Stimulated activated CD4-positive, alpha-beta T cell treated with anti-CD3 and anti-CD28 coated beads, Interleukin-4, amount 100 ng/mL, for 48 hours (primary cell): ENCODE results near the gene TMEM214.

Experiments
- DNase-seq, 2 donors: peaks; one replicate each; pipeline ENCODE4 v3.0.0-alpha.2; 2020; ENCODE audit warnings: low read depth in 2 of 2

TMEM214 gene, protein sequence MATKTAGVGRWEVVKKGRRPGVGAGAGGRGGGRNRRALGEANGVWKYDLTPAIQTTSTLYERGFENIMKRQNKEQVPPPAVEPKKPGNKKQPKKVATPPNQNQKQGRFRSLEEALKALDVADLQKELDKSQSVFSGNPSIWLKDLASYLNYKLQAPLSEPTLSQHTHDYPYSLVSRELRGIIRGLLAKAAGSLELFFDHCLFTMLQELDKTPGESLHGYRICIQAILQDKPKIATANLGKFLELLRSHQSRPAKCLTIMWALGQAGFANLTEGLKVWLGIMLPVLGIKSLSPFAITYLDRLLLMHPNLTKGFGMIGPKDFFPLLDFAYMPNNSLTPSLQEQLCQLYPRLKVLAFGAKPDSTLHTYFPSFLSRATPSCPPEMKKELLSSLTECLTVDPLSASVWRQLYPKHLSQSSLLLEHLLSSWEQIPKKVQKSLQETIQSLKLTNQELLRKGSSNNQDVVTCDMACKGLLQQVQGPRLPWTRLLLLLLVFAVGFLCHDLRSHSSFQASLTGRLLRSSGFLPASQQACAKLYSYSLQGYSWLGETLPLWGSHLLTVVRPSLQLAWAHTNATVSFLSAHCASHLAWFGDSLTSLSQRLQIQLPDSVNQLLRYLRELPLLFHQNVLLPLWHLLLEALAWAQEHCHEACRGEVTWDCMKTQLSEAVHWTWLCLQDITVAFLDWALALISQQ

GRCh38 chr2:27032495-27033252, at the start of gene TMEM214:
Gene TMEM214, plus strand, starts transcription at chr2:27032965. Its CDS starts 51 bp downstream, at chr2:27033016.
- DNase-seq, result peak; percentile 72 to 82

GRCh38 chr2:26983746-26984145, 49.0 kb upstream of the TMEM214 start:
- DNase-seq, result no peak

DNA sequence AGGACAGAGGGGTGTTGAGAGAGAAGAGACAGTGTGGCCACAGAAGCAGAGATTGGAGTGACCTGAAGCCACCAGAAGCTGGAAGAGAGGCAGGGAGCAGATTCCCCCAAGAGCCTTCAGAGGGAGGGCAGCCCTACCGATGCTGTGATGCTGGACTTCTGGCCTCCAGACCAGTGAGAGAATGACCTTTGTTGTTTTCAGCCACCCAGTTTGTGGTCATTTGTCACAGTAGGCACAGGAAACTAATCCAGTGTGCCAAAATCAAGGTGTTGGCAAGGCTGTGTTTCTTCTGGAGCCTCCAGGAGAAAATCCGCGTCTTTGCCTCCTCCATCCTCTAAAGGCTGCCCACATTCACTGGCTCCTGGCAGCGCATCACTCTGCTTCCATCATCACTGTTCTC, 47.0 kb upstream of the TMEM214 start:
- DNase-seq, result no peak

GRCh38 chr2:26986576-26986975, 46.2 kb upstream of the TMEM214 start:
- no peak for DNase-seq

DNA sequence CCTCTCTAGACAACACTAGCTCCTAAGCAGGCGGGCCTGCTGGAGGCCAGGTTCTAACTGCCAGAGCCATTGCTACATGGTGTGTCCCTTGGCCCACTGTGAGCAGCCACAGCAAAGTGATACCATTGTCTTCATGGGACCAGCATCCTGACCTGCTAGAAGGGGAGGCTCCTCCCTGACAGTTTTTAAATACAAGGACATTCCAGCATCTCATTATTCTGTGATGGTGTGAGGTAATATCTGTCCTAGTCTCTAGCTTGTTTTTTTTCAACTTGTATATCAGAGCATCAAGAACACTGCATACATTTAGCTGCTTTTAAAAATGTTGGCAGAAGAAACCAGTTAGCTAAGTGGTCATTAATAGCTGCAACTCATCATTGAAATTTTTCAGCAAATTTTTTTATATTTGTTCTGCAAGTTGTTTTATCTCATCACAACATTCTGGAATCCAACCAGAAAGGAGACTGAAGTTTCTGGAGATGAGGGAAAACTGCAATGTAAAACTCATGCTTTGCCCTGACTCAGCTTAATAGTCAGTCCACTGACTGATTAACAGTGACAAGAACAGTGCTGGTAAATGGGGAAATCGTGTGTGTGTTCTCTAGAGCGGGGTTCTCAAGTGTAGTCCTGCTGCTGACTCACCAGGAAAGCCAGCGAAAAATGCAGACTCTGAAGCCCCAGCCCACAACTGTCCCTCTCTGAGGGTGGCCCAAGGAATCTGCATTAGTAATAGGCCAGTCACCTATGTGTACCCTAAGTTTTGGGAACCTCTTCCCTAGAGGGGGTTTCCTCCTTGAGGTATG, 44.5 kb upstream of the TMEM214 start:
- no peak for DNase-seq

DNA sequence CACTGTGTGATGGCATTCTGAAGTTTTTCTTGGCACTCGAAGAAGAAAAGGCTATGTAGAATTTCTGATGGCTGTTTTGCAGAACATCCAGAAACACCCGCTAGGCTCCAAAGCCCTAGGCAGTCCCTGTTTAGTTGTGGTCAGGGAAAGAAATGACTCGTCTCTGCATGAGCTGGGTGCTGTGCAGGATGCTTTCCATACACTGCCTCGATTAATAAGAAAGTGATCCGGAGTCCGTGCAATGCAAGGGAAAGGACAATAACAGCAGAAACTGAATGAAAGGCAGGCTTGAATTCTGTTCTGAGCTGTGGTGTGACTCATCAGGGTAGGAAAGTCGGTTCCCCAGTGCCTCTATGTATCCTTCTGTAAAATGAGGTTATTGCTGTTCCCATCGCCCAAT, 43.6 kb upstream of the TMEM214 start:
- DNase-seq, result no peak

- DNase-seq, result no peak
Measured at GRCh38 chr2:26991717-26992116, 41.0 kb upstream of the TMEM214 start.

- DNase-seq, result no peak
Measured at GRCh38 chr2:26993768-26994167, 39.0 kb upstream of the TMEM214 start.

DNA sequence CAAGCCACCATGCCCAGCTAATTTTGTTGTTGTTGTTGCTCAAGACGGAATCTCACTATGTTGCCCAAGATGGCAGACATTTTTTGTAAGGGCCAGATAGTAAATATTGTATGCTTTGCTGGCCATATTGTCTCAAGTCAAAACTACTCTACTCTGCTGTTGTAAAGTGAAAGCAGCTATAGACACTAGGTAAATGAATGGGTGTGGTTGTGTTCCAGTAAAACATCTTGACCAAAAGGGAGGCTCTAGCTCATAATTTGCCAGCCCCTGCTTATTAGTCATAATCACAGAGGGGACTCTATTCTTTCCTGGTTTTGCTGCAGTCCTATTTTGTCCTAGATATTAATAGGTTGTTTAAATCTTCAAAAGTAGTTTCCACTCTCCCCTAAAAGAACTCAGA, 37.8 kb upstream of the TMEM214 start:
- no peak for DNase-seq

DNA sequence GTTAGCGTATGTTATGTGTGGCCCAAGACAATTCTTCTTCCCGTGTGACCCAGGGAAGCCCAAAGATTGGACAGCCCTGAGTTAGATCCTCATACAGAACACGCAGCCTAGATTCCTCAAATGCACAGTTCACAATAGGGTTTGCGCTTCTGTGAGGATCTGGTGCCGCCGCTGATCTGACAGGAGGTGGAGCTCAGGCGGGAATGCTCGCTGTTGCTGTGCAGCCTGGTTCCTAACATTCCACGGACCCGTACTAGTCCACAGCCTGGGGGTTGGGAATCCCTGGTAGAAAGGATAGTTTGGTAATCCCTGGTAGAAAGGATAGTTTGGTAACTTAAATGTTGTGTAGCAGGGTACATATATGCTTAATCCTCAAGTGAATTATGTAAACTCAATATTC, 35.4 kb upstream of the TMEM214 start:
- DNase-seq, result no peak

GRCh38 chr2:26998323-26998722, 34.4 kb upstream of the TMEM214 start:
- no peak for DNase-seq

DNA sequence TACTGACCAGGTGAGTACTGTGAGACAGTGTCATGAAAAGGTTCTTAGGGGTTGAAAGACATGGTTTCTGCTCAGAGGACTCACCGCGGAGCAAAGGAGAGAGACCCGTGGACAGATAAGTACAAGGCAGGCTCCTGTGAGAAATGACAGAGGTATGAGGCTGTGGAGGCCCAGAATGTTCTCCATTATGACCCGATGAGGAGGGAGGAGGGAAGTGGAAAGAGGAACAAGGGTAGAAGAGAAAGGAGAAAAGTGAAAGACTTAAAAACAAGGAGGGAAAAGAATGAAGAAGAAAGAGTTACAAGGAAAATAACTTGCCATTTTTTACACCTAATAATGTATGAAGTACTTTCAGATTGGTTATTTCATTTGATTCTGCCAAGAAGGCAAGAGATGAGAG, 32.5 kb upstream of the TMEM214 start:
- no peak for DNase-seq

DNA sequence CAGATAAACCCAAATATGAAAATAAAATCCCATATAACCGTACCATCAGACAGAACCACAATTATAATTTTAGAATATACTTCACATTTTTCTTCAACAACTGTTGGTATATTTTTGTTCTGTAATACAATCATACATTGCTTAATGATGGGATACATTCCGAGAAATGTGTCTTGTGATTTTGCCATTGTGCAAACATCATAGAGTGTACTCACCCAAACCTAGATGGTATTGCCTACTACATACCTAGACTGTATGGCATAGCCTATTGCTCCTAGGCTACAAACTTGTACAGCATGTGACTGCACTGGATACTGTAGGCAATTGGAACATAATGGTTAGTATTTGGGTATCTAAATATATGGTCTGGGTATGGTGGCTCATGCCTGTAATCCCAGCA, 31.8 kb upstream of the TMEM214 start:
- DNase-seq, result no peak

DNA sequence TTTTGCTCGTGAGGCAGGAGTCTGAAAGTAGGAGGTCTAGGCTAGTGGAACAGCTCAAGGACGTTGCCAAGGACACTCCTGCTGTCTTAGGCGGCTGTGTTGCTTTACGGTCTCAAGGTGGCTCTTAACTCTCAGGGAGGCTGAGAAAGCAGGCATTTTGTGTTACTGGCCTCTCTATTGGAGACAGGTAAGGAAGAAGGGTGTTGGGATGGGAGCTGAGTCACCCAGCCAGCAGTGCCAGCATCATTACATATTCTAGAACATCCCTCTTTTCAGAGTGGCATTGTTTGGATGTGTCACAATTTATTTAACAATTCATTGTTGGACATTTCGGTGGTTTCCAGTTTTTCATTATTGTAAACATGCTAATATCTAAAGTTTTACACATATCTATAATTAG, 30.8 kb upstream of the TMEM214 start:
- no peak for DNase-seq

DNA sequence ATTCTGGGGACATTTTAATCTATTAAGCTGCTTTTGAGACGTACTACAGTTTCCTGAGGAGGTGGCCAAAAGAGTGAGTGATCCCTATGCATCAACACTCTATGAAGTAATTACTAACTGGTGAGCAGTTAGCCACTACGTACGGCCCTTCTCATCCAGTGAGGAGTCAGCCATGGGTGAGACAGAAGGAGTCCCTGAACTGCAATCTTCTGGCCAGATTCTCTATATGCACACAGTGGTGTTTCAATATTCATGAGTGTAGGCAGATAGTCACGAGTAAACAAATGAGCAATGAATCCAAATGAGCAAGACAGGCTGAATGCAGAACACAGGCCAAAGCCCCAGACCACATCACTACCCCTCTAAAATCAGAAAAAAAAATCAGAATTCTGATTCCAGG, 29.8 kb upstream of the TMEM214 start:
- DNase-seq, result no peak

- DNase-seq, result no peak
Measured at GRCh38 chr2:27003857-27004256, 28.9 kb upstream of the TMEM214 start.

DNA sequence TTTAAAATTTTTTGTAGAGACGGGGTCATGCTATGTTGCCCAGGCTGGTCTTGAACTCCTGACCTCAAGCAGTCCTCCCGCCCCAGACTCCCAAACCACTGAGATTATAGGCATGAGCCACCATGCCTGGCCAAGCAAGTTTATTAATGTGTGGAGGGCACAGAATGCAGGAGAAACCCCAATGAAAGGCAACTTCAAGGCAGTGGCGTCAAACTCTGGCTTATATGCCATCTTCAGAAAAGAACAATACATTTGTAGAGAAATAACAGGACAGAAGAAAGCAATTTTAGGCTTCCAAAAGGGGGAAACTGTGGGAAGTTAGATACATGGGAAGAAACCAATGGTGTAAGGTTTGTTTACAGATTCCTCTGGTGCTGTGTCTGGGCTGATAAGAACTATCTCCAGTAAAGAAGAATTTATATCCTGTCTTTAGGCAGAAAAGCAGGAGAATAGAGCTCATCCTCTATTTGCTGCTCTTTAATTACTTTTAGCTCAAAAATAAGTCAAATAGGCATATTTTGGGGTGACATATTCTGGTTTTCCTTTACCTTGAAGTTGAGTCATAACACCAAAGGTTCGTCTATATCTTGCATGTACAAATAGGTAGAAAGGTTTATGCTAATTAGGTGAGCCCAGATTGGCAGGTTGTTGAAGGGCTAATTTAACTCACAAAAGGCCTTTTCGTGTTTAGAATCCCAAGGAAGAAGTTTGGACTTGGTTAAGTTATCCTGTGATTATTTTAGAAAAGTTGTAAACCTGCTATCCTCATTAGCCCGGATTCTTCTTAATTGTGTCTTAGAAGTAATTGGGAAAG, 26.0 kb upstream of the TMEM214 start:
- no peak for DNase-seq

DNA sequence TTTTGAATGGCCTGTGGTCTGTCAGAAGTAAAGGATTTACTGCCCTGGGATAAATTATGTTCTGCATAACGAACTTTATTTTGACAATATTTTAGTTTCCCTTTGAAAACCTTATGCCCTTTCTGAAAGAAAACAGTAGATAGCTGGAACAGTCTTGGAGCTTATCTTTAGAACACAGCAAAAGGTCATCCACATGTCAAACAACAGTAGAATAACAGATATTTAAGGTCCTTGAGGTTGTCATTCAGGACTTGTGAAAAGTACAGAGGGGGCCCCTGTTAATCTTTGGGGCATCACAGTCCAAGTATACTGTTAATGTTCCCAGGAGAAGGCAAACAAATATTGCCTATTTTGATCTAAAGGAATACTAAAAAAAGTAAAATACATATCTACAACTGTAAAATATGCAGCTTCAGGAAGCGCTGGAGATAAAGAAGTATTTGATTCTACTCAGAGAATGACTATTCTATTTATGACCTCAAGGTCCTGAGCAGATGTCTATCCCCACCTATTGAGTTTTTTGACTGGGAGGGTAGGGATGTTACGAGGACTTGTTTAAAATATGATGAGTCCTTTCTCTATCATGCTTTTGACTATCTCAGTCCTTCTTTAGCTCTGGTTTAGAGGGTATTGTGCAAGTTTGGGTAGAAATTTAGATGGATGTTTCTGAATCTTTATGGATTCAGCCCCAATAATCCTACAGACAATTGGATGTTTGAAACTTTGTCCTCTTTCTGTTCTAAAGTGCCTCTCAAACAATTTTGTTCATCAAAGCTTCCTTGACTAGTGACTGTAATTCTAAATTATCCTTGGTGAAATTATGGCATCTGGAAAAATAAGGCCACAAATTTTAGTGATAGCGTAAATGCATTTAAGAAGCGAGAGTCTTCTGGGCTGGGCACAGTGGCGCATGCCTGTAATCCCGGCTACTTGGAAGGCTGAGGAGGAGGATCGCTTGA, 25.1 kb upstream of the TMEM214 start:
- no peak for DNase-seq

GRCh38 chr2:27008678-27009077, 24.1 kb upstream of the TMEM214 start:
- no peak for DNase-seq

GRCh38 chr2:27009083-27009482, 23.7 kb upstream of the TMEM214 start:
- no peak for DNase-seq
